ENCODE measurements around the gene ESYT2.

The ESYT2 gene

DNA sequence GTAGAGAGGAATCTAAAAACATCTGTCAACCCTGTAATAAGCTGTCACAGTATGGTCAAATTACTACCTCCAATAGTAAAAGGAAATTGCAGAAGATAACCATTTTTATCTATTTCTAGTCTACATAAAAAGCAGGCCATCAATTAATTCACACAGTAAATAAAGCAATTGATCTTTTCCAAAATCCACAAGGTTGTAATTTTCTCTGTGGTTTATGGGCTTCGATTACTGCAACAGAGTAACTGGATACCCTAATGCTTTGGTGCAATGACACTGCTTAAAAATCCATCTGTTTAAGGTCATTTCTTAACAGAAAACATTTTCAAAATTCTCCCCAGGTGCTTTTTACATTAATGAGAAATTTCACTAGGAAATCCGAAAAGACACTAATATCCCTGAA is 23.9 kb downstream of the ESYT2 start:
- DNase-seq (ENCODE audit: low read depth, low spot score): no peak

GRCh38 chr7:158804335-158804734 is 25.0 kb downstream of the ESYT2 start:
- DNase-seq (ENCODE audit: low read depth, low spot score): no peak

- no peak for DNase-seq (ENCODE audit: low read depth, low spot score)
Observed at GRCh38 chr7:158803367-158803969, 25.8 kb downstream of the ESYT2 start.

DNA sequence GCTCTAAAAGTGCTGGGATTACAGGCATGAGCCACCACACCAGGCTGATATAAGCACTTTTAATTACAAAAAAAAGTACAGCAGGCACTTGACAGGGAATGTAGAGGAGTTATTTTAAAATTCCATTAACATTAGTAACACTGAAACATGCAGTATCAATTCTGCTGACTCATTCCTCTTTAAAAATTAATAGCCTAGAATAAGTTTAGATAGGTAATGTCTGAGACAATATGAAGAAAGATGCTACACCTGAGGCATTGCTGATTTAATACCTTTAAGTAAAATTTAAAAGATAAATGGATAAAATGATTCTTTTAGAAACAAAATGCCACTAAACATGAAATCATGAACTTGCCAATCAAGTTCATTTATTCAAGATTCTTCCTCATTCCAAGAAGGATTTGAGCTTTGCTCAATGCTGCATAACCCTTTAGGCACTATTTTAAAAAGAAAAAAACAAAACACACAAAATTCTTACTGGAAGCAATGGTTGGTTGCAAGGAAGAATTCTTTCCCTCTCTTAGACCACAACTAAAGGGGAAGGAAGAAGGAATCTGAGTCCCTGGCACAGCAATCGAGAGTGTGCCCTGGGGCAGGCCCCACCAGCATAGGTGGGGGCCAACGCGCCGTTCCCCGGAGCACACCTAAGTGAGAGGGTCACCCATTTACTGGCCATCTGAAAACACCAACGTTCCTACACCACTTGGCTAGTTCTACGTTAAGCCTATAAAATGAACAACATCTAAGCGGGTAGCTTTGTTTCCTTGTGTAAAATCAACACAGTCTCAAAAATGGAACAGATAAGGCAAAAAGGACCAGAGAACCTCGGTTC is 26.6 kb downstream of the ESYT2 start:
- no peak for DNase-seq (ENCODE audit: low read depth, low spot score)

- DNase-seq (ENCODE audit: low read depth, low spot score): no peak
Observed at GRCh38 chr7:158798741-158799140, 30.6 kb downstream of the ESYT2 start.

GRCh38 chr7:158796667-158797066 is 32.6 kb downstream of the ESYT2 start:
- DNase-seq (ENCODE audit: low read depth, low spot score): no peak

- no peak for DNase-seq (ENCODE audit: low read depth, low spot score)
Observed at GRCh38 chr7:158795272-158795671, 34.0 kb downstream of the ESYT2 start.

DNA sequence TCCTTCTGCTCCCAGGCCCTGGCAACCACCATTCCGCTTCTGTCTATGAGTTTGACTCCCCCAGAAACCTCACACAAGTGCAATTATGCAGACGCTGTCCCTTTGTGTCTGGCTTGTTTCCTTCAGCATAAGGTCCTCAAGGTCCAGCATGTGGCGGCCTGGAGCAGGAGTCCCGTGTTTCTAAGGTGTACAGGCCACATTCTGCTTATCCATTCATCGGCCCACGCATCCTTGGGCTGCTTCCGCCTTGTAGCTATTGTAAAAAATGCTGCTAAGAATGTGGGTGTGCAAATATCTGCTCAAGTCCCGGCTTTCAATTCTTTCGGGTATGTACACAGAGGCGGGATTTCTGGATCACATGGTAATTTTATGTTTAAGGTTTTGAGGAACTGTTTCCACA is 38.2 kb downstream of the ESYT2 start:
- no peak for DNase-seq (ENCODE audit: low read depth, low spot score)

- DNase-seq (ENCODE audit: low read depth, low spot score): no peak
Observed at GRCh38 chr7:158789842-158790241, 39.5 kb downstream of the ESYT2 start.

- DNase-seq (ENCODE audit: low read depth, low spot score): no peak
Observed at GRCh38 chr7:158786898-158787297, 42.4 kb downstream of the ESYT2 start.

DNA sequence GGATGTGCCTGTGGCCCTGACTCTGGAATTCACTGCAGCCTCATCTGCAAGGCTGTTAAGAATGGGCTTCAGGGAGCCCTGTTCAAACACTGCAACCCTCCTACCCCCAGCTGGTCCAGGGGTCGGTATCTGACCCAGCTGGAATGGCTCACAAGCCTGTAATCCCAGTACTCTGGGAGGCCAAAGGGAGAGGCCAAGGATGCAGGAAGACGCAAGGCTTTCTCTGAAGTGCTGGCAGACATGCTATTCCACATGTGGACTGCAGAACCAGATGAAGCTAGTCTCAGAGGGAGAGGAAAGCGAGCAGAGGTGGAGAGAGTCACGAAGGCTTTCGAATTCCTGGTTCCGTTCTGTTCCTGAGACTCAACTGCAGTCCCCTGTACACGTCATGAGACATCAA is 45.0 kb downstream of the ESYT2 start:
- DNase-seq (ENCODE audit: low read depth, low spot score): no peak

DNA sequence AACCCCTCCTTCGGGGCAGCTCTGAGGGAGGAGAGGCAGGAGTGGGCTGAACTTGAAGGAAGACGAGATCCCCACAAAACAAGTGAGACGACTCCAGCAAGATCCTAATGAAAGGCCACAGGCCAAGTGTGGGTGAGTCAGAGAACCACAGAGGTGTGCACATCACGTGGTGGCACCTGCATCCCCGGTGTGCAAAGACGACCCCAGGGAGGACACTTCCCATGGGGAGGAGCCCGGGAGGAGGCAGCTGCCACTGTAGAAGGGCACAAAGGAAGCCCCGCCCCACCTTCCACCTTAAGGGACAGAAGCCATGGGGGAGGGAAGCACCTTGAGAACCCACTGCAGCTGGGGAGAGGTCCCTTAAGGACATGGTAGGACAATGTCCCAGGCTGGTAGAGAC is 45.7 kb downstream of the ESYT2 start:
- no peak for DNase-seq (ENCODE audit: low read depth, low spot score)

DNA sequence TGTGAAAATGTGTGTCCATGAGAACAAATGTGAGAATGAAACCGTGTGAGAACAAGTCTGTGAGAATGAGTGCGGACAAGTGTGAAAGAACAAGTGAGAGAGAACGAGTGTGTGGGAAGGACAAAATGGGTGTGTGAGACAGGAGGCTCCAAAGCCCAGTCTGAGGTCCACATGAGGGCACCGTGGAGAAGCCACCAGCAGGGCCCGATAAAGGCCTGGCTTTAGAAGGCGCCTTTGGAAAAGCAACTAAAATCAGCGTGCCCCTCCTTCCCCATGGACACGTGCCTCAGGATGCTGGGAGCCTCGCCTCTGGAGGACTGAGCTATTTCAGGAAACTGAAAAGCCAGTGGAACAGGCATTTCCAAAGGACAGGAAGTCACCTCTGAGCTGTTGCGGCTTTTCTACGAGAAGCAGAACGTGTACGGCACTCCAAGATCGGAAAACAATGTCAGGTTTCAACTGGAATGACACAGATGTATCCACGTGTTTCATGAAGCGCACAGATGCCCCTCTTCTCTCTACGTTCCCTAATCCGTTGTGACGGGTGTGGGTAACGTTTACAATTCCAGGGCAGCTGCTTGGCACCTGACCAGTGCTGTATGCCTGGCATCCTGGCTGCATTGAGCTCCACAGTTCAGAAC is 46.4 kb downstream of the ESYT2 start:
- peak; percentile 32 for DNase-seq (ENCODE audit: low read depth, low spot score)

DNA sequence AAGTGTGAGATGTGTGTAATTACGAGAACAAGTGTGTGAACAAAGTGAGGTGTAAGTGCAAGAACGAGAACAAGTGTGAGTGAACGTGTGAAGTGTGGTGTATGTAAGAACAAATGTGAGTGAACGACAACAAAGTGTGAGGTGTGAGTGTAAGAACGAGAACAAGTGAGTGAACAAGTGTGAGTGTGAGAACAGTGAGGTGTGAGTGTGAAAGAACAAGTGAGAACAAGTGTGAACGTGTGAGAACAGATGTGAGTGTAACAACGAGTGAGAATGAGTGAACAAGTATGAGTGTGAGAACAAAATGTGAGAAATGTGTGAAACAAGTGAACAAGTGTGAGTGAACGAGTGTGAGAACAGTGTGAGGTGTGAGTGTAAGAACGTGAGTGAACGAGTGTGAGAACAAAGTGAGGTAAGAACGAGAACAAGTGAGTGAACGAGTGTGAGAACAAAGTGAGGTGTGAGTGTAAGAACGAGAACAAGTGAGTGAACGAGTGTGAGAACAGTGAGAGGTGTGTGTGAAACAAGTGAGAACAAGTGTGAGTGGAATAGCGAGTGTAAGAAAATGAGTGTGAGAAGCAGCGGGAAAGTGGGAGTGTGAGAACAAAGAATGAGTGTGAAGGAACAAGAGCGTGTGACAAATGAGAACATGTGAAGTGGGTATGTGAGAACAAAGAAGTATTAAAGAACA is 47.2 kb downstream of the ESYT2 start:
- DNase-seq (ENCODE audit: low read depth, low spot score): no peak

GRCh38 chr7:158781217-158781973 is 47.9 kb downstream of the ESYT2 start:
- DNase-seq (ENCODE audit: low read depth, low spot score): no peak

- DNase-seq (ENCODE audit: low read depth, low spot score): no peak
Observed at GRCh38 chr7:158779061-158780000, 50.0 kb downstream of the ESYT2 start.

GRCh38 chr7:158778471-158778870 is 50.8 kb downstream of the ESYT2 start:
- DNase-seq (ENCODE audit: low read depth, low spot score): no peak

DNA sequence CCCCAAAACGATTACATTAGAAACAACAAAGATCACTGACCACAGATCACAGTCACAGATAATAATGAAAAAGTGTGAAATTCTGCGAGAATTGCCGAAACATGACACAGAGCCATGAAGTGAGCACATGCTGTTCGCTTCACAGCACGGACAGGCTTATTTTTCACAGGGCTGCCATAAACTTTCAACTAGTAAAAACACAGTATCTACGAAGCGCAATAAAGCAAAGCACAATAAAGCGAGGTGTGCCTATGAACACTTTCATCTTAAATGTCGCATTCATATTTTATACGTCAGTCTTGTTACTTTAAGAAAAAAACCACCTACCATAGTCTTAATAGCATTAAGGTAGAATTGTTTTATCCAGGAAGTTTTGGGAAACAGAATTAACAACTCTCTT is 51.5 kb downstream of the ESYT2 start:
- DNase-seq (ENCODE audit: low read depth, low spot score): no peak

DNA sequence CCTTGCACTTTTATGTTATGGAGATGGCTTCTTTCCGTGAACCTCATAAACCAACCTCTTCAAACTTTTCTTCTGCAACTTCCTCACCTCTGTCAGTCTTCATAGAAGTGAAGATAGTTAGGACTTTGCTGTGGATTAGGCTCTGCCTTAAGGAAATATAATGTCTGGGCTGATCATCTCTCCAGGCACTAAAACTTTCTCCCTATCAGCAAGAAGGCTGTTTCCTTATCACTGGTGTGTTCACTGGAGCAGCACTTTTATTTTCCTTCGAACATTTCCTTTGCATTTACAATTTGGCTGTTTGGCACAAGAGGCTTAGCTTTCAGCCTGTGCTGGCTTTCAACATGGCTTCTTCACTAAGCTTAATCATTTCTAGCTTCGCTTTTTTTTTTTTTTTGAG is 52.8 kb downstream of the ESYT2 start:
- no peak for DNase-seq (ENCODE audit: low read depth, low spot score)

- DNase-seq (ENCODE audit: low read depth, low spot score): no peak
Observed at GRCh38 chr7:158774952-158775351, 54.4 kb downstream of the ESYT2 start.

Measured in brain pericyte (primary cell).